ENCODE measurements around the gene SOX13.

- TF ChIP-seq REST (IDR thresholded peaks at IDR 0.05; ENCODE audit: insufficient read depth in 1 of 2, low read depth in 2 of 2, low read length in 1 of 2) (no peak), TCF7L2 (IDR thresholded peaks at IDR 0.05; ENCODE audit: low read depth, low read length) (no peak), CTCF (IDR thresholded peaks at IDR 0.05) (no peak), POLR2AphosphoS5 (IDR thresholded peaks at IDR 0.05; ENCODE audit: low read depth, low read length) (no peak)
Measured at GRCh38 chr1:204105131-204105515, 32.2 kb downstream of the SOX13 start.

Data from Panc1 (cell line).